ENCODE measurements around the gene MGAT5. TPM values are rescaled to one million over a fixed set of nuclear protein-coding genes. Genes with fewer than 3 reads are reported as not detected.

Gene MGAT5

GRCh38 chr2:134502104-134502503, 248.2 kb downstream of the MGAT5 start:
- Histone ChIP-seq H3K4me1 (ENCODE audit: control insufficient read depth, insufficient read depth, low read depth, low read length) (peaks cover 19% of the 10 kb centered on the region), H2BK15ac (ENCODE audit: low read depth, poor library complexity, severe bottlenecking) (no peak overlapping the region), H2AFZ (ENCODE audit: low read depth, low read length) (no peak overlapping the region), H3K9me3 (ENCODE audit: control insufficient read depth, low read length) (no peaks in the 10 kb centered on the region), H2BK120ac (ENCODE audit: low read depth, low read length) (no peak overlapping the region), H4K91ac (ENCODE audit: low read length) (no peak overlapping the region), H3K27me3 (ENCODE audit: control insufficient read depth in 1 of 2, insufficient read depth in 1 of 2, low read length in 2 of 2) (peaks cover 0 to 24% of the 10 kb centered on the region in 2 experiments), H4K8ac (ENCODE audit: low read length) (no peak overlapping the region), H3K4me3 (ENCODE audit: insufficient read depth in 1 of 2, low read depth in 1 of 2, low read length in 2 of 2) (no peak overlapping the region), H3K27ac (ENCODE audit: low read length, poor library complexity, severe bottlenecking) (peak overlapping the region; percentile 71), H3K4me2 (ENCODE audit: low read length, poor library complexity, severe bottlenecking) (no peak overlapping the region), H3K14ac (ENCODE audit: low read length in 2 of 2) (no peak overlapping the region), H3K36me3 (ENCODE audit: control insufficient read depth in 1 of 2, insufficient read depth in 2 of 2, low read depth in 1 of 2, low read length in 2 of 2) (peaks cover 0 to 9% of the 10 kb centered on the region in 2 experiments), H3K4ac (ENCODE audit: low read depth in 1 of 2, low read length in 2 of 2) (no peak overlapping the region), H3K23ac (ENCODE audit: low read length in 2 of 2) (no peak overlapping the region), H3K79me1 (replicated peaks; ENCODE audit: low read length, poor library complexity, severe bottlenecking) (peaks cover 23% of the 10 kb centered on the region), H2BK5ac (ENCODE audit: low read depth, low read length, poor library complexity, severe bottlenecking) (no peak overlapping the region), H2AK5ac (ENCODE audit: low read length, severe bottlenecking) (no peak overlapping the region), H2BK12ac (ENCODE audit: low read length in 2 of 2) (no peak overlapping the region), H3K18ac (ENCODE audit: low read depth in 1 of 2, low read length in 2 of 2) (no peak overlapping the region), H3K9ac (ENCODE audit: low read length) (no peak overlapping the region)
- DNase-seq: no peak
- WGBS: no CpG with 5 or more reads among the region's 2 CpGs

Small RNAs within 50 kb of the gene (small RNA-seq; reads per million reads assigned to genes)
- gene RNA5SP104 (ENCODE audit: low read depth): not detected

All from mesenchymal stem cell (in vitro differentiated cells and primary cell).